HepG2 (cell line): ENCODE results near the gene SEC61B. TPM values are rescaled to one million over a fixed set of nuclear protein-coding genes. Genes with fewer than 3 reads are reported as not detected.

ENCODE experiments used
- ATAC-seq: fragments of 200-7000 bp; cut with Tn5 transposase; 3 replicates; pipeline ENCODE4 v1.9.1; 2020; ENCODE audit warnings: mild to moderate bottlenecking, moderate library complexity
- BruUV-seq: library from RNA; stranded (reverse); fragments of 400-500 nt; replicated peaks from 2 replicates; lab custom pipeline; 2021; lab: Mats Ljungman, UMichigan
- CTCF ChIA-PET: fragments of 300-600 bp; formaldehyde crosslinking; extraction: SDS; loops from one replicate; lab custom pipeline; 2021; ENCODE audit warnings: low total read pairs, inconsistent platforms, low intra/inter-chr PET ratio; lab: Yijun Ruan, JAX
- POLR2A ChIA-PET: fragments of 350-600 bp; sonication (Branson Sonifier 250); formaldehyde crosslinking; loops from one replicate; lab custom pipeline; 2020; ENCODE audit warnings: antibody characterized with exemption, inconsistent platforms; lab: Yijun Ruan, JAX
- DNase-seq: peaks from one replicate; pipeline ENCODE4 v3.0.0-alpha.2; 2015; ENCODE audit warnings: low spot score
- FAIRE-seq: peaks from 3 replicates; lab custom pipeline; 2011; peaks lifted over from hg19 to GRCh38; lab: Jason Lieb, UNC
- H2AFZ ChIP-seq: one replicate; pipeline ENCODE4 v1.6.1; 2011; ENCODE audit warnings: low read length, inconsistent platforms
- H3K27ac ChIP-seq: fragments of 300-600 bp; 3 replicates; pipeline ENCODE4 v1.8.0; 2011; ENCODE audit warnings: mixed run types, mild to moderate bottlenecking, mixed read lengths, low read length, inconsistent platforms; ENCODE audit not compliant: insufficient read depth; ENCODE audit errors: extremely low read length
- H3K27me3 ChIP-seq, 2 experiments: fragments of 200-600 bp in 1 of 2; 2 replicates in 1 of 2; 3 replicates in 1 of 2; pipeline versions ENCODE4 v1.6.0 to v1.8.0; 2011; ENCODE audit warnings: low read length in 2 of 2, mild to moderate bottlenecking in 2 of 2, moderate library complexity in 2 of 2, inconsistent platforms in 1 of 2; ENCODE audit not compliant: insufficient read depth in 2 of 2, control insufficient read depth in 1 of 2
- H3K36me3 ChIP-seq, 2 experiments: fragments of 200-600 bp in 1 of 2; replicated peaks in 1 of 2; 2 replicates in 1 of 2; 3 replicates in 1 of 2; pipeline versions ENCODE4 v1.5.1 to v1.8.0; 2011; ENCODE audit warnings: low read length in 2 of 2, inconsistent platforms in 1 of 2; ENCODE audit not compliant: insufficient read depth in 2 of 2, control insufficient read depth in 1 of 2
- H3K4me1 ChIP-seq: 2 replicates; pipeline ENCODE4 v1.5.1; 2012; ENCODE audit warnings: low read length, inconsistent platforms; ENCODE audit not compliant: insufficient read depth
- H3K4me2 ChIP-seq: 2 replicates; pipeline ENCODE4 v1.6.0; 2011; ENCODE audit warnings: low read depth, low read length, inconsistent platforms
- H3K4me3 ChIP-seq, 3 experiments: fragments of 200-600 bp in 1 of 3; sonication (generic), shearing (Covaris generic) in 1 of 3; replicated peaks in 1 of 3; 2 replicates each; pipeline ENCODE4 v1.5.1; 2011 to 2016; ENCODE audit warnings: low read length in 3 of 3, inconsistent platforms in 2 of 3, low read depth in 2 of 3, mild to moderate bottlenecking in 2 of 3, control low read depth in 1 of 3, mixed read lengths in 1 of 3; ENCODE audit not compliant: insufficient read depth in 1 of 3
- H3K79me2 ChIP-seq: one replicate; pipeline ENCODE4 v1.6.1; 2011; ENCODE audit warnings: low read length, inconsistent platforms; ENCODE audit not compliant: insufficient read depth
- H3K9ac ChIP-seq: 2 replicates; pipeline ENCODE4 v1.6.0; 2011; ENCODE audit warnings: mild to moderate bottlenecking, low read depth, low read length, inconsistent platforms; ENCODE audit not compliant: insufficient read depth
- H3K9me3 ChIP-seq: 2 replicates; pipeline ENCODE4 v1.5.1; 2012; ENCODE audit warnings: mild to moderate bottlenecking, low read length
- H4K20me1 ChIP-seq: 2 replicates; pipeline ENCODE4 v1.6.0; 2011; ENCODE audit warnings: inconsistent platforms, mild to moderate bottlenecking, low read length, moderate library complexity; ENCODE audit not compliant: insufficient read depth
- AGO2 ChIP-seq: fragments of 200-400 bp; formaldehyde crosslinking; optimal IDR thresholded peaks from 2 replicates; pipeline ENCODE3; 2017; ENCODE audit warnings: mild to moderate bottlenecking, low read depth, low read length, moderate library complexity
- ELF4 ChIP-seq: sonication (generic); formaldehyde crosslinking; IDR thresholded peaks from 2 replicates; pipeline ENCODE4 v1.5.0; 2020; ENCODE audit warnings: missing genetic modification reagents, mild to moderate bottlenecking, moderate library complexity, borderline replicate concordance
- HHEX ChIP-seq: IDR thresholded peaks from 2 replicates; pipeline ENCODE4 v1.6.1; 2016; ENCODE audit warnings: control low read depth
- MATR3 ChIP-seq: sonication (generic); formaldehyde crosslinking; IDR thresholded peaks from 2 replicates; pipeline ENCODE4 v1.4.0; 2020; ENCODE audit warnings: missing genetic modification reagents
- RAD21 ChIP-seq: fragments of 450-650 bp; formaldehyde crosslinking; IDR thresholded peaks from 2 replicates; pipeline ENCODE4 v1.5.0; 2020; ENCODE audit warnings: mild to moderate bottlenecking
- WGBS: methylation state at CpG from one replicate; pipeline ENCODE4 v1.1.6; 2017; ENCODE audit warnings: low lambda C conversion rate; 5-methylcytosine and 5-hydroxymethylcytosine counted together
- in situ Hi-C: cut with HindIII; loops from 2 replicates; pipeline ENCODE4 v1.10.0; 2017; ENCODE audit warnings: low pct_unique_long_range_greater_than_20kb; ENCODE audit not compliant: extremely low pct_ligation_motif_present
- intact Hi-C: fragments of 100-400 bp; cut with micrococcal nuclease; formaldehyde crosslinking; loops from one replicate; pipeline ENCODE4 v1.10.0; 2022; ENCODE audit not compliant: unreplicated experiment
- polyA plus RNA-seq, 8 experiments: library from polyadenylated mRNA; depleted of rRNA in 3 of 8; stranded (reverse) in 7 of 8; unstranded in 1 of 8; fragments of >200 nt; fragmentation: Illumina TruSeq in 4 of 8; extraction: Trizol in 4 of 8; gene quantifications; 2 replicates each; pipeline versions ENCODE4 v1.2.1 to v1.2.3, GENCODE V29; 2011 to 2016; ENCODE audit warnings: low read depth in 4 of 8, missing spikeins in 1 of 8, mixed read lengths in 1 of 8; ENCODE audit not compliant: insufficient read depth in 1 of 8
- total RNA-seq, 5 experiments: library from RNA; depleted of rRNA; stranded (reverse); fragments of >200 nt; fragmentation: Illumina TruSeq; extraction: Trizol; gene quantifications; 2 replicates each; pipeline ENCODE4 v1.2.3, GENCODE V29; 2016; ENCODE audit warnings: low read depth in 1 of 5

SEC61B gene
- total and polyA plus RNA-seq, 2 of the 13 experiments (the other 11 are each of a cell fraction or from before 2014, with no cell fraction given): 191 to 368 TPM

DNA sequence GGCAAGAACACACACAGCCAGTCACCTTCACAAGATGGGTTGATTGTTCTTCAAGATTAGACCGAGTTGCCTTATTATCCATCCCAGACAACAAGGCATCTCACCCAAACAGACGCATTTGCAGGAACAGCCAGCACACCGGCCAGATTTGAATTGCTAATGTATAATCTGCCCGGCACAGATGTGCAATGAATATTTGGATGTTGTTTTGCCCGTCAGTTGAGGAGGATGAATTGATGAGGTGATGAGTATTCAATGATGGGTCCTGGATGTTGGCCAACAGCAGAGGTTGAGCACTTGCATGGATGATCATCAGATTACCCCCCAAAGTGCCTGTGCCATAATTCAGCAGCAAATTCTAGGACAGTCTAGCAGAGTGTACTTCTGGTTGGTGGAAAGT is 20.5 kb upstream of the SEC61B start:
- ChIA-PET POLR2A (no interaction called here), CTCF (no interaction called here)
- DNase-seq (no peak), FAIRE-seq (no peak), ATAC-seq (no peak)
- H3K36me3 ChIP-seq: no peaks in the 10 kb centered on the region
- no peak overlapping the region for H3K27ac ChIP-seq
- no peak overlapping the region for H3K4me3 ChIP-seq
- H3K27me3 ChIP-seq: peaks cover 0 to 22% of the 10 kb centered on the region in 2 experiments; a peak in 2 of 5 replicates
- 38% methylated on average over 5 of the region's 5 CpGs for WGBS
- intact Hi-C loops: no loop called here
- no peaks in the 10 kb centered on the region for H3K9me3 ChIP-seq
- H3K9ac ChIP-seq: no peak overlapping the region
- no peaks in the 10 kb centered on the region for H4K20me1 ChIP-seq
- in situ Hi-C loops: no loop called here
- TF ChIP-seq MATR3 (CRISPR knock-in tag): no peak
- H2AFZ ChIP-seq: no peak overlapping the region
- H3K4me1 ChIP-seq: no peaks in the 10 kb centered on the region
- BruUV-seq: no TSS peak
- H3K79me2 ChIP-seq: no peaks in the 10 kb centered on the region
- H3K4me2 ChIP-seq: no peak overlapping the region

DNA sequence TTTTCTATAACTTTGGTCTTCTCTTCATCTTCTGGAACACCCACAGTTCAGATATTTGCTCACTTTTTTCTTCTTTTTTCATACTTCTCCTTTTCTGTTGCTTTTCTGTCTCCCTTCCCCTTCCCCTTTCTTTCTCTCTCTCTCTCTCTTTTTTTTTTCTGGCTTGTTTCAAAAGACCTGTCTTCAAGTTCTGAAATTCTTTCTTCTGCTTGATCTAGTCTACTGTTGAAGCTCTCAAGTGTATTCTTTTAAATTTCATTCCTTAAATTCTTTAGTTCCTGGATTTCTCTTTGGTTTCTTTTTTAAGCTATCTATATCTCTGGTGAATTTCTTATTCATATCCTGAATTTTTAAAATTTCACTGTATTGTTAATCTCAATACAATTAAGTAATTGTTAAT is 11.5 kb upstream of the SEC61B start:
- H4K20me1 ChIP-seq: no peaks in the 10 kb centered on the region
- no peak overlapping the region for H2AFZ ChIP-seq
- DNase-seq: no peak
- FAIRE-seq: no peak
- H3K4me2 ChIP-seq: no peak overlapping the region
- no peaks in the 10 kb centered on the region for H3K9me3 ChIP-seq
- H3K4me1 ChIP-seq: no peaks in the 10 kb centered on the region
- H3K27ac ChIP-seq: no peak overlapping the region
- no peaks in the 10 kb centered on the region for H3K27me3 ChIP-seq
- intact Hi-C loops: no loop called here
- 0 out of 5 replicates have a peak, but pooled peaks cover 0 to 2% of the 10 kb centered on the region in 2 experiments for H3K36me3 ChIP-seq
- ChIA-PET POLR2A (no interaction called here), CTCF (no interaction called here)
- no peak for ATAC-seq
- H3K79me2 ChIP-seq: no peaks in the 10 kb centered on the region
- H3K9ac ChIP-seq: no peak overlapping the region
- no peak overlapping the region for H3K4me3 ChIP-seq
- no TSS peak for BruUV-seq
- TF ChIP-seq HHEX: no peak
- in situ Hi-C loops: no loop called here

DNA sequence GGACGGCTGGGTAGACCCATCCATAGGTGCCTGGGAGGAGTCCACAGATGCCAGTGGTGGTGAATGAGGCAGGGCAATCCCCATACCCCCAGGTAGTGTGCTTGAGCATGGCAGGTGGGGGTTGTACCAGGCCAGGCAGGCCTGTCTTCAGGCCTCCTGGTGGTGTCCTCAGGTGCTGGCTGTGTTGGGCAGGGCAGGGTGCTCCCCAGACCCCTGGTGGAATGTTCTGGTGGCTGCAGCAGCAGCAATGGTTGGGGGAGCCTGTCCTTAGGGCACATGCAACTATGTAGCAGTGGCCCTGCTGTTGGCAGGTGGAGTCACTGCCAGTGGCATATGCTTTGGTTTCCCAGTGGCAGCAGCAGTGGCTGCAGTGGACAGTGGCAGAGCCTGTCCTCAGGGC is 10.3 kb upstream of the SEC61B start:
- CTCF ChIA-PET: no interaction called here
- no peaks in the 10 kb centered on the region for H3K79me2 ChIP-seq
- H2AFZ ChIP-seq: no peak overlapping the region
- POLR2A ChIA-PET: interaction anchor here (2.3 kb wide), 1 partner anchor 10 kb away, joined by 7 read pairs; the partner anchor contains the start of genes ALG2 and SEC61B
- H3K27me3 ChIP-seq: no peaks in the 10 kb centered on the region
- H3K4me3 ChIP-seq: no peak overlapping the region
- WGBS: 75% methylated on average over 1 of the region's 1 CpG
- no peak overlapping the region for H3K4me2 ChIP-seq
- TF ChIP-seq RAD21 (CRISPR knock-in tag): peak; percentile 28; the same call in 1 of the 2 replicates
- TF ChIP-seq AGO2: peak; percentile 43
- TF ChIP-seq ELF4 (CRISPR knock-in tag): no peak
- BruUV-seq: no TSS peak
- H3K36me3 ChIP-seq: peaks cover 0 to 3% of the 10 kb centered on the region in 2 experiments; a peak in 1 of 5 replicates
- no peaks in the 10 kb centered on the region for H3K4me1 ChIP-seq
- H4K20me1 ChIP-seq: no peaks in the 10 kb centered on the region; the same call in 1 of the 2 replicates
- in situ Hi-C loops: no loop called here
- H3K9me3 ChIP-seq: no peaks in the 10 kb centered on the region
- no peak overlapping the region for H3K9ac ChIP-seq
- FAIRE-seq (no peak), ATAC-seq (peak; percentile 91), DNase-seq (peak; percentile 16)
- no peak overlapping the region for H3K27ac ChIP-seq
- intact Hi-C loops: no loop called here
